HG02943 (cell line): Measurements from ENCODE around the gene PCDHA3.
"Not testable (repeated sequence)": the region's sequence is repeated elsewhere in the genome, so short reads cannot be mapped to it uniquely, and the experiment has no call there.

Experiments used
- ATAC-seq: cut with Tn5 transposase; IDR thresholded peaks from one replicate; pipeline ENCODE4 v1.9.1; 2021; ENCODE audit warnings: mild to moderate bottlenecking, low read depth, moderate library complexity; ENCODE audit not compliant: unreplicated experiment

PCDHA3 gene

GRCh38 chr5:140849831-140850634, 49.2 kb downstream of the PCDHA3 start:
- ATAC-seq = not testable (repeated sequence)
